GM18505 (cell line): ENCODE data around the gene GDF10.

ENCODE experiments used
- ATAC-seq: cut with Tn5 transposase; IDR thresholded peaks from one replicate; pipeline ENCODE4 v1.9.1; 2021; ENCODE audit not compliant: unreplicated experiment
- POLR2A ChIP-seq: IDR thresholded peaks from 4 replicates; pipeline ENCODE4 v1.6.1; 2011; ENCODE audit warnings: borderline replicate concordance; ENCODE audit not compliant: insufficient read depth, insufficient read length; ENCODE audit errors: extremely low read depth

GDF10 gene

DNA sequence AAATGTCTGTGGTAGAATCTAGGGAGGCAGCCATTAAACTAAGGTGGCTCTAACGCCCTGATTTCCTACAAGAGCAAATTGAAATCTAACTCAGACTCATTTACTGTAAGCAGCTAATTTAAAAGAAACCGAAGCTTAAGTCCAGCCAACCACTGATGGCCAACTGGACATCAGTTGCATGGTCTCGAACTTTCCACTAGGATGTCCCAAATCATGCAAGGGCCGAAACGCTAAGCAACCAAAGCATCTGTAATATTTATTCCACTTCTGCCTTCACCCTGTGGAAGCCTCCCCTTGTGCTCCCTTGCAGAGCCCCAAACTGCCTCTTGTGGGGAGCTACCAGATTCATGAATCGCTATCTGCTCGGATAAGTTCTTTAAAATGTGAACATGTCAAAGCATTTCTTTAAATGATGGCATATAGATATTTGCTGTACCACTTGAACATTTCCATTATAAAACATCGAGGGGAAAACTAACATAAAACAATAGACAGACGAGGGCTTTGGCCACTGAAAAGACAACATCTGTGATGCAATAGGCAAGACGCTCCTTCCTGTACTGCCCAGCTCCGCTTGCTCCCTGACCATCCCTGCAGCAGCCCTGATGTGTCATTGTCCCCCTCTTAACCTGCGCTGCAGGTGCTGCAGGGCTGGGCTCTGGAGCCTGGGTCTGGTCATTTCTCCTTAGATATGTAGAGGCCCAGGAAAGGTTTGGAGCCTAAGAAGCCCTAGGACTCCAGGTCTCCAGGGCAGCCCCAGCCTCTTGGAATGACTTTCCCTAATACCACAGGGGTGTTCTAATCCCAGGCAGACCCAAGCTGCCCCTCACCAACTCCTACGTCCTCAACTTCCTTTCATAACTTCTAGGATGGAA, 45.2 kb downstream of the GDF10 start:
- no peak for TF ChIP-seq POLR2A
- ATAC-seq: no peak

DNA sequence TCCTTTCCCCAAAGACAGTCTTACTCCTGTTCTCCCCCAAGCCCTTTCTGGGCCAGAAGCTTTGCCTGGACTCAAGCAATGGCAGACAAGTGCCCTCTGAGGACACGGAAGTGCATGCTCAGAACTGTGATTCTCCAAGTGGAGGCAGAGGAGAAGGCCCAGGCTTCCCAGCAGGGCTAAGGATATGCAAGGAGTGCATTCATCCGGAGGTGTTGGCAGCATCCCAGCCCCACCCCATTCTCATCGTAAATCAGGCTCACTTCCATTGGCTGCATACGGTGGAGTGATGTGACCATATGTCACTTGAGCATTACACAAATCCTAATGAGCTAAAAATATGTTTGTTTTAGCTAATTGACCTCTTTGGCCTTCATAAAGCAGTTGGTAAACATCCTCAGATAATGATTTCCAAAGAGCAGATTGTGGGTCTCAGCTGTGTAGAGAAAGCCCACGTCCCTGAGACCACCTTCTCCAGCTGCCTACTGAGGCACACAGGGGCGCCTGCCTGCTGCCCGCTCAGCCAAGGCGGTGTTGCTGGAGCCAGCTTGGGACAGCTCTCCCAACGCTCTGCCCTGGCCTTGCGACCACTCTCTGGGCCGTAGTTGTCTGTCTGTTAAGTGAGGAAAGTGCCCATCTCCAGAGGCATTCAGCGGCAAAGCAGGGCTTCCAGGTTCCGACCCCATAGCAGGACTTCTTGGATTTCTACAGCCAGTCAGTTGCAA, 46.7 kb downstream of the GDF10 start:
- no peak for TF ChIP-seq POLR2A
- ATAC-seq: no peak

DNA sequence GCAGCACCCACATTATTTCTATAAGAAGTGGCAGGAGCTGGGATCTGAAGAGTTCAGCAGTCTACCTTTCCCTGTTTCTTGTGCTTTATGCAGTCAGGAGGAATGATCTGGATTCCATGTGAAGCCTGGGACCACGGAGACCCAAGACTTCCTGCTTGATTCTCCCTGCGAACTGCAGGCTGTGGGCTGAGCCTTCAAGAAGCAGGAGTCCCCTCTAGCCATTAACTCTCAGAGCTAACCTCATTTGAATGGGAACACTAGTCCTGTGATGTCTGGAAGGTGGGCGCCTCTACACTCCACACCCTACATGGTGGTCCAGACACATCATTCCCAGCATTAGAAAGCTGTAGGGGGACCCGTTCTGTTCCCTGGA, 47.3 kb downstream of the GDF10 start:
- no peak for ATAC-seq
- no peak for TF ChIP-seq POLR2A

DNA sequence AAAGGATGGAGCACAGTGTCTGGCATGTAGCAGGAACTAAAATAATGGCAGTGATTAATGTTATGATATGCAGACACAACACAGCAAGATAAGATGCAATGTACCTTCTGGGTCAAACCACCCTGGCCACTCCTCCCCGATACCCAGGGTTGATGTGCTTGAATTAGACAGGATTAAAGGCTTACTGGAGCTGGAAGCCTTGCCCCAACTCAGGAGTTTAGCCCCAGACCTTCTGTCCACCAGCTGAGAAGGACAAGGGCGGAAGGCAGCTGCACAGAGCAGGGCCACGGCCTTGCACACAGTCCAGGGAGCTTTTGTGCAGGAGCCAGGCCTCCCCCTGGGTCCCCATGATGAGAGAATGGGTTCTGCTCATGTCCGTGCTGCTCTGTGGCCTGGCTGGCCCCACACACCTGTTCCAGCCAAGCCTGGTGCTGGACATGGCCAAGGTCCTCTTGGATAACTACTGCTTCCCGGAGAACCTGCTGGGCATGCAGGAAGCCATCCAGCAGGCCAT, 48.2 kb downstream of the GDF10 start, which contains the start of gene RBP3:
RBP3 (plus strand) TSS at position 226 of the 514 bp plus-strand sequence; CDS start at position 348, 122 bp downstream.
- no peak for ATAC-seq

DNA sequence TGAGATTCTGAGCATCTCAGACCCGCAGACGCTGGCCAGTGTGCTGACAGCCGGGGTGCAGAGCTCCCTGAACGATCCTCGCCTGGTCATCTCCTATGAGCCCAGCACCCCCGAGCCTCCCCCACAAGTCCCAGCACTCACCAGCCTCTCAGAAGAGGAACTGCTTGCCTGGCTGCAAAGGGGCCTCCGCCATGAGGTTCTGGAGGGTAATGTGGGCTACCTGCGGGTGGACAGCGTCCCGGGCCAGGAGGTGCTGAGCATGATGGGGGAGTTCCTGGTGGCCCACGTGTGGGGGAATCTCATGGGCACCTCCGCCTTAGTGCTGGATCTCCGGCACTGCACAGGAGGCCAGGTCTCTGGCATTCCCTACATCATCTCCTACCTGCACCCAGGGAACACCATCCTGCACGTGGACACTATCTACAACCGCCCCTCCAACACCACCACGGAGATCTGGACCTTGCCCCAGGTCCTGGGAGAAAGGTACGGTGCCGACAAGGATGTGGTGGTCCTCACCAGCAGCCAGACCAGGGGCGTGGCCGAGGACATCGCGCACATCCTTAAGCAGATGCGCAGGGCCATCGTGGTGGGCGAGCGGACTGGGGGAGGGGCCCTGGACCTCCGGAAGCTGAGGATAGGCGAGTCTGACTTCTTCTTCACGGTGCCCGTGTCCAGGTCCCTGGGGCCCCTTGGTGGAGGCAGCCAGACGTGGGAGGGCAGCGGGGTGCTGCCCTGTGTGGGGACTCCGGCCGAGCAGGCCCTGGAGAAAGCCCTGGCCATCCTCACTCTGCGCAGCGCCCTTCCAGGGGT, 48.9 kb downstream of the GDF10 start:
- no peak for TF ChIP-seq POLR2A
- no peak for ATAC-seq

More for the DNA sequence above, 48.2 kb downstream of the GDF10 start, which contains the start of gene RBP3:
- no peak for TF ChIP-seq POLR2A

DNA sequence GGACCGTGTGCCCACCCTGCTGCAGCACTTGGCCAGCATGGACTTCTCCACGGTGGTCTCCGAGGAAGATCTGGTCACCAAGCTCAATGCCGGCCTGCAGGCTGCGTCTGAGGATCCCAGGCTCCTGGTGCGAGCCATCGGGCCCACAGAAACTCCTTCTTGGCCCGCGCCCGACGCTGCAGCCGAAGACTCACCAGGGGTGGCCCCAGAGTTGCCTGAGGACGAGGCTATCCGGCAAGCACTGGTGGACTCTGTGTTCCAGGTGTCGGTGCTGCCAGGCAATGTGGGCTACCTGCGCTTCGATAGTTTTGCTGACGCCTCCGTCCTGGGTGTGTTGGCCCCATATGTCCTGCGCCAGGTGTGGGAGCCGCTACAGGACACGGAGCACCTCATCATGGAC, 49.5 kb downstream of the GDF10 start:
- no peak for TF ChIP-seq POLR2A

DNA sequence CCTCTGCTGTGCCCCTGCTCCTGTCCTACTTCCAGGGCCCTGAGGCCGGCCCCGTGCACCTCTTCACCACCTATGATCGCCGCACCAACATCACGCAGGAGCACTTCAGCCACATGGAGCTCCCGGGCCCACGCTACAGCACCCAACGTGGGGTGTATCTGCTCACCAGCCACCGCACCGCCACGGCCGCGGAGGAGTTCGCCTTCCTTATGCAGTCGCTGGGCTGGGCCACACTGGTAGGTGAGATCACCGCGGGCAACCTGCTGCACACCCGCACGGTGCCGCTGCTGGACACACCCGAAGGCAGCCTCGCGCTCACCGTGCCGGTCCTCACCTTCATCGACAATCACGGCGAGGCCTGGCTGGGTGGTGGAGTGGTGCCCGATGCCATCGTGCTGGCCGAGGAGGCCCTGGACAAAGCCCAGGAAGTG, 50.0 kb downstream of the GDF10 start:
- no peak for ATAC-seq
- no peak for TF ChIP-seq POLR2A

More for the DNA sequence above, 49.5 kb downstream of the GDF10 start:
- ATAC-seq: no peak

DNA sequence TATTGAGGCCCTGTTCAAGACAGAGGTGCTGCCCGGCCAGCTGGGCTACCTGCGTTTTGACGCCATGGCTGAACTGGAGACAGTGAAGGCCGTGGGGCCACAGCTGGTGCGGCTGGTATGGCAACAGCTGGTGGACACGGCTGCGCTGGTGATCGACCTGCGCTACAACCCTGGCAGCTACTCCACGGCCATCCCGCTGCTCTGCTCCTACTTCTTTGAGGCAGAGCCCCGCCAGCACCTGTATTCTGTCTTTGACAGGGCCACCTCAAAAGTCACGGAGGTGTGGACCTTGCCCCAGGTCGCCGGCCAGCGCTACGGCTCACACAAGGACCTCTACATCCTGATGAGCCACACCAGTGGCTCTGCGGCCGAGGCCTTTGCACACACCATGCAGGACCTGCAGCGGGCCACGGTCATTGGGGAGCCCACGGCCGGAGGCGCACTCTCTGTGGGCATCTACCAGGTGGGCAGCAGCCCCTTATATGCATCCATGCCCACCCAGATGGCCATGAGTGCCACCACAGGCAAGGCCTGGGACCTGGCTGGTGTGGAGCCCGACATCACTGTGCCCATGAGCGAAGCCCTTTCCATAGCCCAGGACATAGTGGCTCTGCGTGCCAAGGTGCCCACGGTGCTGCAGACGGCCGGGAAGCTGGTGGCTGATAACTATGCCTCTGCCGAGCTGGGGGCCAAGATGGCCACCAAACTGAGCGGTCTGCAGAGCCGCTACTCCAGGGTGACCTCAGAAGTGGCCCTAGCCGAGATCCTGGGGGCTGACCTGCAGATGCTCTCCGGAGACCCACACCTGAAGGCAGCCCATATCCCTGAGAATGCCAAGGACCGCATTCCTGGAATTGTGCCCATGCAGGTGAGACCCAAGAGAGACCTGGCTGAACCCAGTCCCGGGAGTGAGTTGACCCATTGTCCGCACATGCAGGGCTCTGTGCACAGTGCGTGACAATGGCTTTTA, 51.0 kb downstream of the GDF10 start:
- ATAC-seq: no peak
- no peak for TF ChIP-seq POLR2A

DNA sequence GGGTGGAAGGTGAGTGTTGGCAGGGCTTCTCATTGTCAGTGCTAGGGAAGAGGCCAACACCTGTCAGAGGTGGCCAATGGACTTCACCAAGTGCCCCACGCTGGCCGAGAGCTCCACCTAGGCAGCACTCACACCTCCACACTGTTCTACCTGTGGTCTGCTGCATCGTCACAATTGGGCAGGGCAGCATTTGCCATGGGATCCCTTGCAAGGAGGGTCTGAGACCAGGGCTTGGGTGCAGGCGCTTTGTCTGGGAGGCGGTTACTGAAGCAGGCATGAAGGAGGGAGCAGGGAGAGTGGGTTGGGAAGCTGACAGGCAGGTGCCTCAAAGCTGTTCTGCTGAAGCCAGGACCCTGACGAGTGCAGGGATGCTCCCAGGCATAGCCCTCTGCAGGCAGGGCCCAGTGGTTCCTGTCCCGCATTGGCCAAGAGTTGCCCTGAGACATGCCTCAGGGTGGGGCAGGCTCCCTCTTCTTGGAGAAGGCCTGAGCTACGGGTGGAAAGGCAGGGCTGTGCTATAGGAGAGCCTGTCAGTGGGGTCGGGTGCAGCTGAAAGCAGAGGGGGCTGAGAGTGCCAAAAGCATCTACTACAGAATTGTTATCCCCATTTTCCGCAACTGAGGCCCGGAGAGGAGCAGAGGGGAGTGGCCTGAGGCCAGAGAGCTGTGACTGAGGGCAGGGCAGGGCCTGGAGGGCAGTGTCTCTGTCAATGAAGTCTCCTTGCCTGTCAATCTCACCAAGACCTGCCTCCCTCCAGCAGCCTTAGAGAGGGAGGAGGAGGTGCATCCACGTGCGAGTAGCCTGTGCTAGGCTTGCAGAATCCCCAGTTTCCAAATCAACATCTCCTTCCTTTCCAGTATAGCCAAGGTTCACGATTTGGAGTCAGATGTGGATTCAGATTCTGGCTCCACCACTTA, 52.2 kb downstream of the GDF10 start:
- TF ChIP-seq POLR2A: no peak
- no peak for ATAC-seq

DNA sequence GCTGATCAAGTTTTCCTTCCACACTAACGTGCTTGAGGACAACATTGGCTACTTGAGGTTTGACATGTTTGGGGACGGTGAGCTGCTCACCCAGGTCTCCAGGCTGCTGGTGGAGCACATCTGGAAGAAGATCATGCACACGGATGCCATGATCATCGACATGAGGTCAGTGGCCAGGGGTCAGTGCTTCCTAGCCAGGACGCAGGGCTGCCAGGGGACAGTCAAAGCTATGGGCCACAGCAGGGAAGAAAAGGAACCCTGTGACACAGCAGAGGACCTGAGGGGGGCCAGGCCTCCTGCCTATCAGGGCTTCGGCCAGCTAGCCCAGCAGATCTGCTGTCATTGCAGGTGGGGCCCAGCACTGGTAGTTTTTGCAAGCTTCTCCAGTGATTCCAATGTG, 53.4 kb downstream of the GDF10 start:
- no peak for TF ChIP-seq POLR2A
- ATAC-seq: no peak

DNA sequence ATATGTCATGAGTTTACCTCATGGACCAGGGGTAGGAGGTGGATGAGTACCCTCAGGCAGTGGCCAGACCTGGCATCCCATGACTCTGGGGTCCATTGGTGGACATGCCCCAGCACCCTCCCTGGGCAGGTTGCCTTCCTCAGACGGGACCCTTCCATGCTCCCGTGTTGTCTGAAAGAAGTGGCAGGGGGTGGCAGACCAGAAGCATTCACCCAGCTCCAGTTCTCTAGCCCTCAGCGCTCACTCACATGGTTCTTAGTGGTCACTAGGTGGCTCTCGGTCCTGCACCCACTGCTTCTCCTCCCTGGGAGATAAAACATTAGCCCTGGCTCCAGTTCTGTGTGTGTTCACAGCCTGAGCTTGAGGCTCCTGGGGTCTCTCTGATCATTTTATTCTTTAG, 54.2 kb downstream of the GDF10 start:
- ATAC-seq: no peak
- no peak for TF ChIP-seq POLR2A

DNA sequence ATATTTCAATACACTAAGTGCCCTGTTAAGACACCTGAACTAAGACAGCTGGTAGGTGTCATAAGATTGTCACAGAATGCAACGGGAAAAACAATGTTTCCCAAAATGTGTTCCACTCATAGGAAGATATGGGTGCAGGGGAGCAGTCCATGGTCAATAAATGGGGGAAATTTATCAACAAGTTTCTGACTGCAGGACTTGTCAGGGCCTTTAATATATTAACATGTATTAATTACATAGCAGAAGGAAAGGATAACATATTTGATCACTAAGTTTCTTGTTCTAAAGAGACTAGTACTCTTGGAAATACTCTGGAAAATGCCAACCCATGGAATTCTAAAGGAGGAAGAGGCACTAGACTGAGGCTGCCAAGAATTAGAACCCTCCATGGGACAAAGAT, 54.9 kb downstream of the GDF10 start:
- no peak for ATAC-seq
- no peak for TF ChIP-seq POLR2A

DNA sequence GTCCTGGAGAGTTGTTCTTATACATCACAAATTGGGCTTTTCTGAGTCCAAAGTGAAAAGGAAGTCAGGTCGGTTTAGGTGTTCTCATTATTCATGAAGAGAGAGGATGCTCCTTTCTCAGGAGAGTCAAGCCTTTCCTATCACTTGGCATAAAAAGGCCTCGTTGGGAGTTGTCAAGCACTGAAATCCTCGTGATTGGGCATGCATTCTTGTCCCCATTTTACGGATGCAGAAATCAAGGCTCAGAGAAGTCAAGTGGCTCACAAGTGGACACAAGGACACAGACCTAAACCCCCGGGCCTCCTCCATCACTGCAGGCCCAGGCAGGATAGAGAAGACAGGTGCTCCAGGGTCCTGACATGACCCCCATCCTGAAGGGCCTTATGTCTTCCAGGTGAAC, 56.7 kb downstream of the GDF10 start:
- ATAC-seq: no peak
- no peak for TF ChIP-seq POLR2A
